ENCODE measurements around the gene P2RX3. TPM values are rescaled to one million over a fixed set of nuclear protein-coding genes. Genes with fewer than 3 reads are reported as not detected.

P2RX3 gene
- polyA plus RNA-seq, 1 experiment, result not detected

DNA sequence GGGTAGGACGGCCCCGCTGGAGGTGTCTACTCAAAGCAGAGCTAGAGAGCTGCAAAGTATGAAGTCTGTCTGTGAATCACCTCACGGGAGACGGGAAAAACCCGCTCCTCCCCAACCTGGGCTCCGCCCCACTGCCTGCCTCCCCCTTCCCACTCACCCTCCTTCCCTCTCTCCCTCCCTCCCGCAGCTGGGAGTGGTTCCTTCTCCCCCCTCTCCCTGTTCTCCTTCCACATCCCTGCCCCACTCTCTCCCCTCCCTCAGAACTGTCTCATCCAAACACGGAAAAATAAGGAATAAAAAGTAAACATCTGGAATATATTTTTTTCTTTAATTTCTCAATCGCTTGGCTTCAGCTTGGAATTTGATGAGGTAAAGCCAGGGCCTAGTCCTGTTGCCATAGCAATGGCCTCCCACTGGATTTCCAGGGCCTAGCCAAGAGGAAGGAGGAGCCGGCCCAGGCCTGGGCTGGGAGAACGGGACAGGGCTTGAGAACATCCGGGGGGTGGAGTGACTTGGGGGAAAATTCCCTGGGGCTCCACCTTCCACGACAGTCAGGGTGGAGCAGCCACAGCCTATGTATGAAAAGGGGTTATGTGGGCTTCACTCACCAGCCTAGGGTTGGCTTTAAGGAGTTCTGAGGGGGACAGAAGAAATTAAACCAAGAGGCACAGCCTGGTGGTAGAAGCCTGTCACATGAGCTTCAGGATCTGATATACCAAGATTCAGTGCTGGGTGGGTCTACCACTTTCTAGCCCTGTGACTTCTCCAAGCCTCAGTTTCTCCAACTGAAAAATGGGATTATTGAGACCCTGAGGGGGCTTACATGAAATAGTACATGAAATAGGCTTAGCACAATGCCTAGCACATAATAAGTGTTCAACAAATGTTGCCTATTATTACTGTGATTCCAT lies 15.6 kb upstream of the P2RX3 start:
- ChIA-PET CTCF (interaction anchor here (0.9 to 2.9 kb wide), 2 partner anchors 28 to 73 kb away, joined by 6 to 23 read pairs; no protein-coding TSS in a partner anchor), POLR2A (interaction anchor here (0.6 to 2.9 kb wide), 6 partner anchors 10 to 208 kb away, joined by 3 to 44 read pairs (median 6); no protein-coding TSS in a partner anchor)
- Histone ChIP-seq H3K27ac (ENCODE audit: low read depth, low read length) (peak overlapping the region; percentile 83), H3K9me3 (ENCODE audit: control insufficient read depth, insufficient read depth, low read length) (no peaks in the 10 kb centered on the region; the same call in 1 of the 2 replicates), H3K4me3 (ENCODE audit: low read depth, low read length) (peak overlapping the region; percentile 83), H3K27me3 (ENCODE audit: control insufficient read depth, insufficient read depth, low read length) (no peaks in the 10 kb centered on the region)
- TF ChIP-seq, protein P1, sequence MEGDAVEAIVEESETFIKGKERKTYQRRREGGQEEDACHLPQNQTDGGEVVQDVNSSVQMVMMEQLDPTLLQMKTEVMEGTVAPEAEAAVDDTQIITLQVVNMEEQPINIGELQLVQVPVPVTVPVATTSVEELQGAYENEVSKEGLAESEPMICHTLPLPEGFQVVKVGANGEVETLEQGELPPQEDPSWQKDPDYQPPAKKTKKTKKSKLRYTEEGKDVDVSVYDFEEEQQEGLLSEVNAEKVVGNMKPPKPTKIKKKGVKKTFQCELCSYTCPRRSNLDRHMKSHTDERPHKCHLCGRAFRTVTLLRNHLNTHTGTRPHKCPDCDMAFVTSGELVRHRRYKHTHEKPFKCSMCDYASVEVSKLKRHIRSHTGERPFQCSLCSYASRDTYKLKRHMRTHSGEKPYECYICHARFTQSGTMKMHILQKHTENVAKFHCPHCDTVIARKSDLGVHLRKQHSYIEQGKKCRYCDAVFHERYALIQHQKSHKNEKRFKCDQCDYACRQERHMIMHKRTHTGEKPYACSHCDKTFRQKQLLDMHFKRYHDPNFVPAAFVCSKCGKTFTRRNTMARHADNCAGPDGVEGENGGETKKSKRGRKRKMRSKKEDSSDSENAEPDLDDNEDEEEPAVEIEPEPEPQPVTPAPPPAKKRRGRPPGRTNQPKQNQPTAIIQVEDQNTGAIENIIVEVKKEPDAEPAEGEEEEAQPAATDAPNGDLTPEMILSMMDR (IDR thresholded peaks at IDR 0.05; ENCODE audit: low read depth, low read length), result no peak
- peak; percentile 95 for DNase-seq (ENCODE audit: low read depth, low spot score)

DNA sequence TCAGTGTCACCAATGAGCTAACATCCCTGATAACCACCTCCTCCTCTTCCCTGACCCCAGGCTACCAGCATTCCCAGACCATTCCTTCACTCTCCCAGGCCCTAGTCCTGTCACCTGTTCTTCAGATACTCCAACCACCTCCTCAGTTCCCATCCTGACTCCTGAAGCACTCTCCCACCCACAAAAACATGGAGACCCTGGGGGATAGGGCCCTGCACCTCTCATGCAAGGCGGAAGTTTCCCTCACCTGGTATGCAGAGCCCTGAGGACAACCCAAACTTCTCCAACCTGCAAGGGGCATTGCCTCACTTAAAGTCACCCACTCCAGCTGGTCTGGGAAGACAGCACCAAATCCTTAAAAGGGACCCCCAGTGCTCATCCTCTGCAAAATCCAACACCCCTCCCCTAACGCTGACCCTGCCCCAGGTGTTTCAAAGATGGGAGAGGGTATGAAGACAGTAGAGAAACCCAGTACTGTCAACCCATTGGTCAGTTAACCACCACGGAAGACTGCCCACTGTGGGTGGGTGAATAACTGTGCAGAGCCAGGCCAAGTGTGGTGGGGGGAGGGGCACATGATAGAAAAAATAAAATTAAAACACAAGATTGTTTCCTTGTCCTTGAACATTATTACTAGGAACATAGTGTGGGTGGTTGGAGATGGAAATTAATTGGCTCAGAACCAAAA lies 14.8 kb upstream of the P2RX3 start:
- CTCF ChIA-PET, result interaction anchor here (1.6 to 2.9 kb wide), 3 partner anchors 22 to 482 kb away, joined by 4 to 23 read pairs (median 5); no protein-coding TSS in a partner anchor
- DNase-seq (ENCODE audit: low read depth, low spot score), result no peak
- peak overlapping the region; percentile 83 for H3K27ac ChIP-seq (ENCODE audit: low read depth, low read length)
- POLR2A ChIA-PET, result interaction anchor here (0.6 to 2.9 kb wide), 3 partner anchors 11 to 17 kb away, joined by 3 to 44 read pairs (median 20); no protein-coding TSS in a partner anchor
- TF ChIP-seq, protein P1 (IDR thresholded peaks at IDR 0.05; ENCODE audit: low read depth, low read length), result peak; percentile 41
- H3K9me3 ChIP-seq (ENCODE audit: control insufficient read depth, insufficient read depth, low read length), result no peaks in the 10 kb centered on the region; the same call in 1 of the 2 replicates
- H3K27me3 ChIP-seq (ENCODE audit: control insufficient read depth, insufficient read depth, low read length), result no peaks in the 10 kb centered on the region
- peak overlapping the region; percentile 83 for H3K4me3 ChIP-seq (ENCODE audit: low read depth, low read length)

DNA sequence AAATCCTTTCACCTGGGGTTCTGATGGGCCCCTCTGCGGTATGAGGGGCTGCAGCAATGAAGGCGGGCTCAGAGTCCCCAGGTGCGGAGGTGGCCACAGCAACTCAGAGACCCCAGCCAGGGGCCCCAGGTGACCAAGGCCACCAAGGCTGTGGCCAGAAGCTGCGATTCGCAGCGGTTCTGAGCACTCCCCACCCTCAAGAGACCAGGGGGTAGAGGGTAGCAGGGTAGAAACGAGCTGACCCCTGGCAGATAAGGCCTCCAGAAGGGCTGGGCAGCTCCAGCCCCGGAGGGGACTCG lies 14.3 kb upstream of the P2RX3 start:
- H3K27ac ChIP-seq (ENCODE audit: low read depth, low read length), result peak overlapping the region; percentile 77
- no peaks in the 10 kb centered on the region; the same call in 1 of the 2 replicates for H3K9me3 ChIP-seq (ENCODE audit: control insufficient read depth, insufficient read depth, low read length)
- TF ChIP-seq, protein P1 (IDR thresholded peaks at IDR 0.05; ENCODE audit: low read depth, low read length), result no peak
- ChIA-PET POLR2A (interaction anchor here (2.4 kb wide), 1 partner anchor 12 kb away, joined by 20 read pairs; no protein-coding TSS in a partner anchor), CTCF (interaction anchor here (1.6 kb wide), 2 partner anchors 22 to 483 kb away, joined by 4 to 5 read pairs; no protein-coding TSS in a partner anchor)
- peak overlapping the region; percentile 83 for H3K4me3 ChIP-seq (ENCODE audit: low read depth, low read length)
- no peaks in the 10 kb centered on the region for H3K27me3 ChIP-seq (ENCODE audit: control insufficient read depth, insufficient read depth, low read length)
- DNase-seq (ENCODE audit: low read depth, low spot score), result no peak

DNA sequence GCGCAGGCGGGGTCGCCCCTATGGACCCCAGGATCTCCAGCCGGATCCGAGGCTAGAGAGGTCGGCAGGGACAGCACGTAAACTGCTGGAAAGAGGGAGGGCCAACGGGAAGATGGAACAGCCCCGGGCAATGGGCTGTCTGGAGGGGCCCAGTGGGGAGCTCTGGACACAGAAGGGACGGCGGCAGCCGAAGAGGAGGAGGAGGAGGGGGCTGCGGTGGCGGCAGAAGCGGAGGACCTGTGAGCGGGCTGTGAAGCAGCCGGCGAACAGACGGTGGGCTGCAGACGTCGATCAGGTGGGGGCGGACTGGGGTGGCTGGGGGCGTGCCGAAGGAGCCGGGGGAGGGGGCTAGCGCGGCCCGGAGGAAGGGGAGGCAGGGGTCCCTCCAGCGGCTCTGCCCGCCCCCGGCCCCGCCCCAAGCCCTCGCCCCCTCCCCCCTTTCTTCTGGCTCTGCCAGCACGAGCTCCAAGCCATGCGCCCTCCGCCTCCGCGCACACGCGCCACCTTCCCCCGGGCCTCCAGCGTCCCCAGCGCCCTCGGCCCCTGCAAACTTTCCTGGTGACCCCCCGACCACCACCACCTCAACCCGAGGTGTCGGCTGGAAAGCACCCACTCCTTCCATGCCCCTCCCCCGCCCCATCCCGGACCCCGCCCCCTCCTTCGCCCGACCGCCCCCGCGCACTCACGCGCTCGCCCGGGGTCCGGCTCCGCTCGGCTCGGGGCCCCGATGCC lies 13.8 kb upstream of the P2RX3 start:
- ChIA-PET CTCF (interaction anchor here (1.5 to 1.6 kb wide), 3 partner anchors 12 to 483 kb away, joined by 4 to 5 read pairs (median 5); partner anchors contain the start of gene SSRP1), POLR2A (interaction anchor here (2.4 to 2.5 kb wide), 2 partner anchors 11 to 12 kb away, joined by 14 to 20 read pairs; partner anchors contain the start of gene SSRP1)
- TF ChIP-seq, protein P1 (IDR thresholded peaks at IDR 0.05; ENCODE audit: low read depth, low read length), result no peak
- no peaks in the 10 kb centered on the region; the same call in 1 of the 2 replicates for H3K9me3 ChIP-seq (ENCODE audit: control insufficient read depth, insufficient read depth, low read length)
- peak overlapping the region; percentile 77 for H3K27ac ChIP-seq (ENCODE audit: low read depth, low read length)
- peak overlapping the region; percentile 83 for H3K4me3 ChIP-seq (ENCODE audit: low read depth, low read length)
- no peaks in the 10 kb centered on the region for H3K27me3 ChIP-seq (ENCODE audit: control insufficient read depth, insufficient read depth, low read length)
- no peak for DNase-seq (ENCODE audit: low read depth, low spot score)
